Prostate gland (tissue), 2 donors: ENCODE measurements around the gene GLT1D1. TPM values are rescaled to one million over a fixed set of nuclear protein-coding genes. Genes with fewer than 3 reads are reported as not detected.
"Not testable (repeated sequence)": the region's sequence is repeated elsewhere in the genome, so short reads cannot be mapped to it uniquely, and the experiment has no call there.

Experiments used
- DNase-seq: peaks from one replicate; pipeline ENCODE4 v3.0.0-alpha.2; 2019; ENCODE audit warnings: low spot score
- H3K27ac ChIP-seq, 2 donors: fragments of 200-600 bp; sonication (generic); 2 replicates each; pipeline ENCODE4 v1.5.1; 2017 to 2019
- H3K27me3 ChIP-seq: fragments of 200-600 bp; sonication (generic); replicated peaks from 2 replicates; pipeline ENCODE4 v1.5.1; 2019; ENCODE audit not compliant: insufficient read depth
- H3K36me3 ChIP-seq, 2 donors: fragments of 200-600 bp; sonication (generic); 1 replicate in 1 of 2; 2 replicates in 1 of 2; pipeline versions ENCODE4 v1.5.1 to v1.8.1; 2017 to 2019
- H3K4me1 ChIP-seq: fragments of 200-600 bp; sonication (generic); replicated peaks from 2 replicates; pipeline ENCODE4 v1.5.1; 2019
- H3K4me3 ChIP-seq, 2 donors: fragments of 200-600 bp; sonication (generic); 2 replicates each; pipeline ENCODE4 v1.5.1; 2017 to 2019
- H3K9me3 ChIP-seq: fragments of 200-600 bp; sonication (generic); 2 replicates; pipeline ENCODE4 v1.5.1; 2017
- POLR2A ChIP-seq: fragments of 450-650 bp; IDR thresholded peaks from one replicate; pipeline ENCODE4 v1.6.1; 2016; ENCODE audit warnings: antibody characterized with exemption, mild to moderate bottlenecking
- POLR2AphosphoS5 ChIP-seq: sonication (generic); formaldehyde crosslinking; IDR thresholded peaks from one replicate; pipeline ENCODE4 v1.6.1; 2017; ENCODE audit warnings: antibody characterized with exemption
- WGBS: methylation state at CpG from one replicate; pipeline ENCODE4 v1.1.5; 2018; 5-methylcytosine and 5-hydroxymethylcytosine counted together
- intact Hi-C: fragments of 100-400 bp; cut with DNase I; formaldehyde crosslinking; loops from one replicate; pipeline ENCODE4 v1.14.2; 2022
- total RNA-seq, 2 donors: library from RNA; depleted of rRNA; stranded (reverse); fragments of >200 nt; gene quantifications; one replicate each; pipeline ENCODE4 v1.1.0, GENCODE V29; 2016
- TF ChIP-seq, protein P1 (sequence below), 4 experiments: fragments of 200-600 bp in 2 of 4; fragments of 450-650 bp in 2 of 4; sonication (generic) in 2 of 4; IDR thresholded peaks; 1 replicate in 3 of 4; 2 replicates in 1 of 4; pipeline ENCODE4 v1.5.1; 2016 to 2019; ENCODE audit warnings: antibody characterized with exemption in 4 of 4, mild to moderate bottlenecking in 2 of 4, moderate library complexity in 2 of 4

GLT1D1 gene
- total RNA-seq, 2 donors from 2014 or later, result 1.9 TPM; not detected in 1

GRCh38 chr12:128825835-128826234 is 27.4 kb upstream of the GLT1D1 start:
- DNase-seq, result no peak
- Histone ChIP-seq H3K27me3 (no peaks in the 10 kb centered on the region), H3K27ac (no peak overlapping the region), H3K9me3 (no peaks in the 10 kb centered on the region), H3K4me1 (peaks cover 10% of the 10 kb centered on the region), H3K36me3 (no peaks in the 10 kb centered on the region), H3K4me3 (no peak overlapping the region)
- TF ChIP-seq POLR2AphosphoS5 (no peak), POLR2A (no peak)
- TF ChIP-seq, protein P1, sequence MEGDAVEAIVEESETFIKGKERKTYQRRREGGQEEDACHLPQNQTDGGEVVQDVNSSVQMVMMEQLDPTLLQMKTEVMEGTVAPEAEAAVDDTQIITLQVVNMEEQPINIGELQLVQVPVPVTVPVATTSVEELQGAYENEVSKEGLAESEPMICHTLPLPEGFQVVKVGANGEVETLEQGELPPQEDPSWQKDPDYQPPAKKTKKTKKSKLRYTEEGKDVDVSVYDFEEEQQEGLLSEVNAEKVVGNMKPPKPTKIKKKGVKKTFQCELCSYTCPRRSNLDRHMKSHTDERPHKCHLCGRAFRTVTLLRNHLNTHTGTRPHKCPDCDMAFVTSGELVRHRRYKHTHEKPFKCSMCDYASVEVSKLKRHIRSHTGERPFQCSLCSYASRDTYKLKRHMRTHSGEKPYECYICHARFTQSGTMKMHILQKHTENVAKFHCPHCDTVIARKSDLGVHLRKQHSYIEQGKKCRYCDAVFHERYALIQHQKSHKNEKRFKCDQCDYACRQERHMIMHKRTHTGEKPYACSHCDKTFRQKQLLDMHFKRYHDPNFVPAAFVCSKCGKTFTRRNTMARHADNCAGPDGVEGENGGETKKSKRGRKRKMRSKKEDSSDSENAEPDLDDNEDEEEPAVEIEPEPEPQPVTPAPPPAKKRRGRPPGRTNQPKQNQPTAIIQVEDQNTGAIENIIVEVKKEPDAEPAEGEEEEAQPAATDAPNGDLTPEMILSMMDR (IDR thresholded peaks at IDR 0.05), result no peak
- 72% methylated on average over 4 of the region's 4 CpGs for WGBS
- intact Hi-C loops, result no loop called here

DNA sequence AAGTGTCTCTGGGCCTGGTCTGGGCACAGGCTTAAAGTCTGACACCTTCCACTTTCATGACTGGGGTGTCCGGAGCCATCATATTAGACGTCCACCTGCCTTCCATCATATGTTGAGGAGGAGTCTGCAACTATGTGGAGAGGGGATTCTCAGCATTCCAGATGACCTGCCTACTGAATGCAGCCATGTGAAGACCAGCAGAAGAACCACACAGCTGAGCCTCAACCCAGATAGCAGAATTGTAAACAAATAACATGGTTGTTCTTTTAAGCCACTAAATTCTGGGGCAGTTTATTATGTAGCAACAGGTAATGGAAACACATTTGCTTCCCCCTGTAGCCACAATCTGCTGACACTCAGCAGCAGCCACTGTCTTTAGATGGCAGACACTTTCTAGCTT is 25.6 kb upstream of the GLT1D1 start:
- H3K9me3 ChIP-seq, result no peaks in the 10 kb centered on the region
- 97% methylated on average over 2 of the region's 2 CpGs for WGBS
- DNase-seq, result no peak
- H3K4me3 ChIP-seq, result no peak overlapping the region
- no peaks in the 10 kb centered on the region for H3K27me3 ChIP-seq
- no peak for TF ChIP-seq POLR2A
- TF ChIP-seq, protein P1 (IDR thresholded peaks at IDR 0.05), result no peak
- TF ChIP-seq POLR2AphosphoS5, result no peak
- peaks cover 2% of the 10 kb centered on the region for H3K4me1 ChIP-seq
- intact Hi-C loops, result no loop called here
- no peaks in the 10 kb centered on the region for H3K36me3 ChIP-seq
- no peak overlapping the region for H3K27ac ChIP-seq

GRCh38 chr12:128829861-128830504 is 23.3 kb upstream of the GLT1D1 start:
- Histone ChIP-seq H3K4me1 (no peaks in the 10 kb centered on the region), H3K27me3 (no peaks in the 10 kb centered on the region), H3K4me3 (no peak overlapping the region), H3K36me3 (no peaks in the 10 kb centered on the region), H3K9me3 (no peaks in the 10 kb centered on the region), H3K27ac (no peak overlapping the region)
- 74% methylated on average over 8 of the region's 8 CpGs for WGBS
- TF ChIP-seq POLR2AphosphoS5, result no peak
- TF ChIP-seq, protein P1 (IDR thresholded peaks at IDR 0.05), result no peak
- no peak for TF ChIP-seq POLR2A
- intact Hi-C loops, result no loop called here
- no peak for DNase-seq

- Histone ChIP-seq H3K9me3 (no peaks in the 10 kb centered on the region), H3K4me3 (no peak overlapping the region), H3K27ac (no peak overlapping the region), H3K4me1 (no peaks in the 10 kb centered on the region), H3K36me3 (no peaks in the 10 kb centered on the region), H3K27me3 (no peaks in the 10 kb centered on the region)
- no peak for DNase-seq
- TF ChIP-seq POLR2A (no peak), POLR2AphosphoS5 (no peak)
- TF ChIP-seq, protein P1 (IDR thresholded peaks at IDR 0.05), result no peak
- intact Hi-C loops, result no loop called here
- 57% methylated on average over 7 of the region's 7 CpGs for WGBS
Measured at GRCh38 chr12:128830505-128830893, 22.8 kb upstream of the GLT1D1 start.

GRCh38 chr12:128833418-128833817 is 19.9 kb upstream of the GLT1D1 start:
- no peak overlapping the region for H3K4me3 ChIP-seq
- H3K9me3 ChIP-seq, result no peaks in the 10 kb centered on the region
- DNase-seq, result no peak
- no peak overlapping the region for H3K27ac ChIP-seq
- H3K27me3 ChIP-seq, result no peaks in the 10 kb centered on the region
- no peaks in the 10 kb centered on the region for H3K36me3 ChIP-seq
- TF ChIP-seq POLR2A (no peak), POLR2AphosphoS5 (no peak)
- TF ChIP-seq, protein P1 (IDR thresholded peaks at IDR 0.05), result no peak
- H3K4me1 ChIP-seq, result no peaks in the 10 kb centered on the region
- 97% methylated on average over 10 of the region's 10 CpGs for WGBS
- intact Hi-C loops, result no loop called here

GRCh38 chr12:128839885-128840284 is 13.4 kb upstream of the GLT1D1 start:
- H3K9me3 ChIP-seq, intact Hi-C loops, H3K27ac ChIP-seq, H3K4me1 ChIP-seq, H3K4me3 ChIP-seq, H3K36me3 ChIP-seq, DNase-seq, H3K27me3 ChIP-seq: not testable (repeated sequence)
- 75% methylated on average over 12 of the region's 12 CpGs for WGBS
